Neural cell (in vitro differentiated cells): ENCODE data around the gene NCR2.

Experiments used
- EP300 ChIP-seq: fragments of 450-650 bp; conservative IDR thresholded peaks from 2 replicates; pipeline ENCODE4 v1.6.1; 2014; ENCODE audit warnings: antibody characterized with exemption, mild to moderate bottlenecking, moderate library complexity; ENCODE audit not compliant: poor library complexity, severe bottlenecking
- EZH2 ChIP-seq: fragments of 200-600, 300-800 bp; shearing (Covaris generic), sonication (generic); IDR thresholded peaks from 2 replicates; pipeline ENCODE4 v1.6.1; 2014; ENCODE audit warnings: antibody characterized with exemption, low read length, borderline replicate concordance, mild to moderate bottlenecking; ENCODE audit not compliant: insufficient read depth, poor library complexity, severe bottlenecking
- POLR2AphosphoS5 ChIP-seq: IDR thresholded peaks from 2 replicates; pipeline ENCODE4 v1.6.1; 2012
- RAD21 ChIP-seq: fragments of 450-650 bp; conservative IDR thresholded peaks from 2 replicates; pipeline ENCODE4 v1.6.1; 2014; ENCODE audit warnings: antibody characterized with exemption, mild to moderate bottlenecking, moderate library complexity
- TAF1 ChIP-seq: IDR thresholded peaks from 2 replicates; pipeline ENCODE4 v1.6.1; 2012; ENCODE audit warnings: low read depth
- TF ChIP-seq, protein P1 (sequence below): fragments of 450-650 bp; IDR thresholded peaks from 2 replicates; pipeline ENCODE4 v1.5.1; 2014; ENCODE audit warnings: antibody characterized with exemption, mild to moderate bottlenecking, moderate library complexity; ENCODE audit not compliant: poor library complexity, severe bottlenecking
- TF ChIP-seq, protein P2 (sequence below): IDR thresholded peaks from 2 replicates; pipeline ENCODE4 v1.6.1; 2012; ENCODE audit warnings: borderline replicate concordance

DNA sequence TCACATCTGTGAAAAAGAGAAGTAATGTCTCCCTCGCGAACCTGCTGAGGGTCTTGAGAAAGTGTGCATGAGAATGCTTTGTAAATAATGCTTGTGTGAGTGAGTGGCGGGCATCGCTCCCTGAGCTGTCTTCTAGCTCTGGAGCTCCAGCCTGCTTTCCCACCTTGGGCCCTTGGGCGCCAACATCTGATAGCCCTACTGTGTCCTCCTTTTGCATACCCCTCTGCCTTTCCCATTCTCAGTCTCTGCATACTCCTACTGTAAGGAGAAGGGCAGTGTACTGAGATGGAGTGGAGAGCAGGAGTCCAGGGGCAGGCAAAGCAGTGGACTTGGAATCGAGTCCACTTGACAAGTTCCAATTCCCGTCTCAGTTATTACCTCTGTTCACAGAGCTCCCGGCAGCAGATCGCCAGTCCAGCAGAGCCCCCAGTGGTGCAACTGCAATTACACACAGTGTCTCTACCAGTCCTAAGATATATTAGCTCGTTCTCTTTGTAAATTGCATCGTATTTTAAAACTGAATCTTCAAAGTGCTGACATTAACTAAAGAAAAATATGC, 847 bp upstream of the NCR2 start:
- TF ChIP-seq POLR2AphosphoS5 (no peak), EZH2 (no peak), RAD21 (no peak), EP300 (no peak), TAF1 (no peak)
- TF ChIP-seq, protein P1, sequence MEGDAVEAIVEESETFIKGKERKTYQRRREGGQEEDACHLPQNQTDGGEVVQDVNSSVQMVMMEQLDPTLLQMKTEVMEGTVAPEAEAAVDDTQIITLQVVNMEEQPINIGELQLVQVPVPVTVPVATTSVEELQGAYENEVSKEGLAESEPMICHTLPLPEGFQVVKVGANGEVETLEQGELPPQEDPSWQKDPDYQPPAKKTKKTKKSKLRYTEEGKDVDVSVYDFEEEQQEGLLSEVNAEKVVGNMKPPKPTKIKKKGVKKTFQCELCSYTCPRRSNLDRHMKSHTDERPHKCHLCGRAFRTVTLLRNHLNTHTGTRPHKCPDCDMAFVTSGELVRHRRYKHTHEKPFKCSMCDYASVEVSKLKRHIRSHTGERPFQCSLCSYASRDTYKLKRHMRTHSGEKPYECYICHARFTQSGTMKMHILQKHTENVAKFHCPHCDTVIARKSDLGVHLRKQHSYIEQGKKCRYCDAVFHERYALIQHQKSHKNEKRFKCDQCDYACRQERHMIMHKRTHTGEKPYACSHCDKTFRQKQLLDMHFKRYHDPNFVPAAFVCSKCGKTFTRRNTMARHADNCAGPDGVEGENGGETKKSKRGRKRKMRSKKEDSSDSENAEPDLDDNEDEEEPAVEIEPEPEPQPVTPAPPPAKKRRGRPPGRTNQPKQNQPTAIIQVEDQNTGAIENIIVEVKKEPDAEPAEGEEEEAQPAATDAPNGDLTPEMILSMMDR, result no peak
- TF ChIP-seq, protein P2, sequence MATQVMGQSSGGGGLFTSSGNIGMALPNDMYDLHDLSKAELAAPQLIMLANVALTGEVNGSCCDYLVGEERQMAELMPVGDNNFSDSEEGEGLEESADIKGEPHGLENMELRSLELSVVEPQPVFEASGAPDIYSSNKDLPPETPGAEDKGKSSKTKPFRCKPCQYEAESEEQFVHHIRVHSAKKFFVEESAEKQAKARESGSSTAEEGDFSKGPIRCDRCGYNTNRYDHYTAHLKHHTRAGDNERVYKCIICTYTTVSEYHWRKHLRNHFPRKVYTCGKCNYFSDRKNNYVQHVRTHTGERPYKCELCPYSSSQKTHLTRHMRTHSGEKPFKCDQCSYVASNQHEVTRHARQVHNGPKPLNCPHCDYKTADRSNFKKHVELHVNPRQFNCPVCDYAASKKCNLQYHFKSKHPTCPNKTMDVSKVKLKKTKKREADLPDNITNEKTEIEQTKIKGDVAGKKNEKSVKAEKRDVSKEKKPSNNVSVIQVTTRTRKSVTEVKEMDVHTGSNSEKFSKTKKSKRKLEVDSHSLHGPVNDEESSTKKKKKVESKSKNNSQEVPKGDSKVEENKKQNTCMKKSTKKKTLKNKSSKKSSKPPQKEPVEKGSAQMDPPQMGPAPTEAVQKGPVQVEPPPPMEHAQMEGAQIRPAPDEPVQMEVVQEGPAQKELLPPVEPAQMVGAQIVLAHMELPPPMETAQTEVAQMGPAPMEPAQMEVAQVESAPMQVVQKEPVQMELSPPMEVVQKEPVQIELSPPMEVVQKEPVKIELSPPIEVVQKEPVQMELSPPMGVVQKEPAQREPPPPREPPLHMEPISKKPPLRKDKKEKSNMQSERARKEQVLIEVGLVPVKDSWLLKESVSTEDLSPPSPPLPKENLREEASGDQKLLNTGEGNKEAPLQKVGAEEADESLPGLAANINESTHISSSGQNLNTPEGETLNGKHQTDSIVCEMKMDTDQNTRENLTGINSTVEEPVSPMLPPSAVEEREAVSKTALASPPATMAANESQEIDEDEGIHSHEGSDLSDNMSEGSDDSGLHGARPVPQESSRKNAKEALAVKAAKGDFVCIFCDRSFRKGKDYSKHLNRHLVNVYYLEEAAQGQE, result no peak
